Breast epithelium (tissue), 3 donors: ENCODE results near the gene MORN4.

Experiments
- POLR2AphosphoS5 ChIP-seq, 3 donors: sonication (generic); formaldehyde crosslinking; IDR thresholded peaks; one replicate each; pipeline ENCODE4 v1.6.1; 2017; ENCODE audit warnings: antibody characterized with exemption in 3 of 3
- TF ChIP-seq, protein P1 (sequence below), 3 donors: fragments of 450-650 bp; IDR thresholded peaks; one replicate each; pipeline ENCODE4 v1.5.1; 2016 to 2017; ENCODE audit warnings: antibody characterized with exemption in 3 of 3, mild to moderate bottlenecking in 3 of 3, moderate library complexity in 3 of 3

DNA sequence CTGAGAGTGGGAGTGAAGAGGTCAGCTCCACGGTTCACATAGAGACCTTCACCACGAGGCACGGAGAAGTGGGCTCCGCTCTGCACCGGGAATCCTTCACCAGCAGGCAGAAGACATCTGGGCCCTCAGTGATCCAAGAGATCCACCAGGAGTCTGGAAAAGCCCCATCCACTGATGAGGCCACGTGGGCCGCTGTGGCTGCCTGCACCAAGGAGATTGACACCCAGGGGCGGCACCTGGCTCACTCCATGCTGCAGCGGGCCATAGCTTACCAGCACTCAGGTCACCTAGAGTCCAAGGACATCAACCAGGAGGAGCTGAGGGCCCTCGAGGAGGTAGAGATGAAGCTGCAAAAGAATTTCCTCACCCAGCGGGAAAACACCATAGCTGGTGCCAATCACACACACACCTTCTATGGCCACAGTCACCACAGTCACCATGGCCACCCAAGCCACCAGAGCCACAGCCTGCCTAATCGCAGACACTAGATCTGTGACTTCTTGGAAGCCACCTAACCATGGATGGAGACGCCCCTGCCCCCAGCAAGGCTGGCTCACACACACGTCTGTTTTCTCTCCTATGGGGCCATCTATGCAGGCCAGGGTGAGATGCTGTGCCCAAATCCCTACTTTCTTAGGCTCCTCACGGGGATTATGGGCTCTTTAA is 43.1 kb downstream of the MORN4 start:
- no peak for TF ChIP-seq POLR2AphosphoS5 (IDR thresholded peaks at IDR 0.05)
- TF ChIP-seq, protein P1, sequence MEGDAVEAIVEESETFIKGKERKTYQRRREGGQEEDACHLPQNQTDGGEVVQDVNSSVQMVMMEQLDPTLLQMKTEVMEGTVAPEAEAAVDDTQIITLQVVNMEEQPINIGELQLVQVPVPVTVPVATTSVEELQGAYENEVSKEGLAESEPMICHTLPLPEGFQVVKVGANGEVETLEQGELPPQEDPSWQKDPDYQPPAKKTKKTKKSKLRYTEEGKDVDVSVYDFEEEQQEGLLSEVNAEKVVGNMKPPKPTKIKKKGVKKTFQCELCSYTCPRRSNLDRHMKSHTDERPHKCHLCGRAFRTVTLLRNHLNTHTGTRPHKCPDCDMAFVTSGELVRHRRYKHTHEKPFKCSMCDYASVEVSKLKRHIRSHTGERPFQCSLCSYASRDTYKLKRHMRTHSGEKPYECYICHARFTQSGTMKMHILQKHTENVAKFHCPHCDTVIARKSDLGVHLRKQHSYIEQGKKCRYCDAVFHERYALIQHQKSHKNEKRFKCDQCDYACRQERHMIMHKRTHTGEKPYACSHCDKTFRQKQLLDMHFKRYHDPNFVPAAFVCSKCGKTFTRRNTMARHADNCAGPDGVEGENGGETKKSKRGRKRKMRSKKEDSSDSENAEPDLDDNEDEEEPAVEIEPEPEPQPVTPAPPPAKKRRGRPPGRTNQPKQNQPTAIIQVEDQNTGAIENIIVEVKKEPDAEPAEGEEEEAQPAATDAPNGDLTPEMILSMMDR (IDR thresholded peaks at IDR 0.05) = no peak
